Colonic mucosa (tissue), 4 donors: ENCODE data around the gene CAMK1D. TPM values are rescaled to one million over a fixed set of nuclear protein-coding genes. Genes with fewer than 3 reads are reported as not detected.

Source experiments
- DNase-seq: peaks from one replicate; pipeline ENCODE4 v3.0.0-alpha.2; 2020
- H3K27ac ChIP-seq: fragments of 200-600 bp; one replicate; pipeline ENCODE4 v1.8.0; 2021
- H3K27me3 ChIP-seq: fragments of 200-600 bp; one replicate; pipeline ENCODE4 v1.8.0; 2021
- H3K36me3 ChIP-seq: fragments of 200-600 bp; one replicate; pipeline ENCODE4 v1.8.0; 2021
- H3K4me1 ChIP-seq: fragments of 200-600 bp; one replicate; pipeline ENCODE4 v1.8.0; 2021; ENCODE audit warnings: mild to moderate bottlenecking
- H3K4me3 ChIP-seq: fragments of 200-600 bp; one replicate; pipeline ENCODE4 v1.8.0; 2021
- H3K9ac ChIP-seq, 2 donors: one replicate each; pipeline ENCODE4 v1.7.0; 2013; ENCODE audit warnings: control low read depth in 2 of 2, low read depth in 2 of 2, low read length in 2 of 2
- H3K9me3 ChIP-seq: fragments of 200-600 bp; one replicate; pipeline ENCODE4 v1.8.0; 2021
- CTCF ChIP-seq: fragments of 200-600 bp; IDR thresholded peaks from one replicate; pipeline ENCODE4 v1.8.0; 2022; ENCODE audit warnings: antibody characterized with exemption, mild to moderate bottlenecking
- intact Hi-C: fragments of 100-400 bp; cut with DNase I; formaldehyde crosslinking; loops from one replicate; pipeline ENCODE4 v1.14.1; 2022
- total RNA-seq, 2 donors: library from RNA; stranded (reverse); fragmentation: NEBNext Ultra II Directional in 1 of 2; extraction: Animal tissue kit (Norgen Biotek cat#: 25700) in 1 of 2; gene quantifications; one replicate each; pipeline ENCODE4 v1.2.1, GENCODE V29; 2021
- donor health status: healthy.
- donor health status: DM: no; HTN: no; CAD: no.
- donor health status: DM: no; HTN: no; CAD: no.

The CAMK1D gene
- total RNA-seq, 2 donors from 2014 or later, result 21.3 to 29.7 TPM

DNA sequence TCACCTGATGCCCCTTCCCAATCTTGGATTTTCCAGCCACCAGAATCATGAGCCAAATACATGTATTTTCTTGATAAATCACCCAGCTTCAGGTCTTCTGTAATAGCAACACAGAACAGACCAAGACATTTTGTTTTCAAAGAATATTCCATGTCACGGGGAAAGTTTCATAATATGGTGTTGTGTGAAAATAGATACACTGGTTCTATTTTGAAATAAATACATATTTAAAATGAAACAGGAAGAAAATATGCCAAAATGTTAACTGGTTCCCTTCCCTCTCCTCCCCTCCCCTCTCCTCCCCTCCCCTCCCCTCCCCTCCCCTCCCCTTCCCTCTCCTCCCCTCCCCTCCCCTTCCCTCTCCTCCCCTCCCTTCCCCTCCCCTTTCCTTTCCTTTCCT is 30.3 kb upstream of the CAMK1D start:
- no peaks in the 10 kb centered on the region for H3K9me3 ChIP-seq
- H3K36me3 ChIP-seq, result no peaks in the 10 kb centered on the region
- H3K27ac ChIP-seq, result no peak overlapping the region
- no peak for DNase-seq
- TF ChIP-seq CTCF, result no peak
- no peaks in the 10 kb centered on the region for H3K27me3 ChIP-seq
- intact Hi-C loops, result no loop called here
- H3K4me1 ChIP-seq, result no peaks in the 10 kb centered on the region
- no peak overlapping the region for H3K4me3 ChIP-seq
- no peak overlapping the region for H3K9ac ChIP-seq

DNA sequence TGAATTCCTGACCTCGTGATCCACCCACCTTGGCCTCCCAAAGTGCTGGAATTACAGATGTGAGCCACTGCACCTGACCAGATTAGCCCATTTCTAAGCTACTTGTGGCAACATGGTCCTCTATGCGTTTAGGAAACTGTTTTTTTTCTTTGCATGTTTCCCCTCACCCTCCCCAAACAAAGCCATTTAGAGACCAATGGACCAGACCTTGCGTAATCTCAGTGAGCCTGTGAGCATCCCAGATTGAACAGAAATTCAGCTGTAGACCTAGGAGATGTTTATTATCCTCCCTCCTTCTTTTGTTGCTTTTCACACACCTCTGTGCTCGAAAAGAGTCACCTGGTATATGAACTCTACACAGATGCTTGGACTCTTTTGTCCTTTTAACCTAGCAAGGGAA is 28.5 kb upstream of the CAMK1D start:
- Histone ChIP-seq H3K9ac (no peak overlapping the region), H3K36me3 (no peaks in the 10 kb centered on the region), H3K27me3 (no peaks in the 10 kb centered on the region), H3K9me3 (no peaks in the 10 kb centered on the region), H3K27ac (no peak overlapping the region), H3K4me3 (no peak overlapping the region), H3K4me1 (no peaks in the 10 kb centered on the region)
- DNase-seq, result no peak
- TF ChIP-seq CTCF, result no peak
- intact Hi-C loops, result no loop called here

DNA sequence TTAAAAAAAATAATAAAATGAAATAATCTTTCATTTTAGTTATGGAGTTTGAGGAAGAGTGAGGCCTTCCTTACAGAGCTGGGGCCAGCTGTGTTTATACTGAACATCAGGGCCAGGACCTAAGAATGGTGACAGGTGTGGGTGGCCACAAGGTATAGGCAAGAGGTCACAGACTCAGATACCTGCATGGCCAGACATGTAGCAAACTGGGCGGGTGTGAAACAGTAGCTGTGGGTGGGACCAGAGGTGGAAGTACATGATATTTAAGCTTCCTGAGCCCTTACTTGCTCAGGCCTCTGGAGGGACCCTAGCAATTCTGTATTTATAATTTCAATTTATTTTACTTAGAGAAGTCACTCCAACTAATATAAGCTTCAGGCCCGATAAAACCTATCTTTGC is 27.7 kb upstream of the CAMK1D start:
- Histone ChIP-seq H3K4me3 (no peak overlapping the region), H3K9ac (no peak overlapping the region), H3K27ac (no peak overlapping the region), H3K36me3 (no peaks in the 10 kb centered on the region), H3K27me3 (no peaks in the 10 kb centered on the region), H3K9me3 (no peaks in the 10 kb centered on the region), H3K4me1 (no peaks in the 10 kb centered on the region)
- no peak for DNase-seq
- TF ChIP-seq CTCF, result no peak
- intact Hi-C loops, result no loop called here

DNA sequence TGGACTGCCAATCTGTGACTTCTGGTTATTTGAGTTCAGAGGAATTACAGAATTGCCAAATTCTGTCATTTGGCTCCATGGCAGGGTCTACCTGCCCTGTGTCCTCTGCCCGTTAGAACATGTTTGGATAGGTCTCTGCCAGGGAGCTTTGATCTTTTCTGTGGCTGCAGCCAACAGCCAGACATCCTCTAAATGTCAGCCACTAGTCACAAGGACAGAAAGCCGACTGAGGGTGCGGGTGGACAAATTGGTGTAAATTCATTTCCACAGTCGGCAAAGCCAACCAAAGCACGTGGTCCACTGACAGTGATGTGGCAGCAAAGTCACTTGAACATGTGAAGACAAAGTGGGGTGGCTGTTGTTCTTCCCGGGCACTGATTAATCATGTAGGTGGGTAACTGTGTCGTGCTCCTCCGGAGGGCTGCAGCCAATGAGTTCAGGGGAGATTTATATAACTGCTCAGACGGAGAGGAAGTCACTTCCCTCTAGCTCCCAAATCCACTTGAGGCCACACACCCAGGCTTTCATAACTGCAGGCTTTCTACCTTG is 26.7 kb upstream of the CAMK1D start:
- DNase-seq, result no peak
- TF ChIP-seq CTCF, result no peak
- H3K4me3 ChIP-seq, result no peak overlapping the region
- no peaks in the 10 kb centered on the region for H3K27me3 ChIP-seq
- H3K9ac ChIP-seq, result no peak overlapping the region
- H3K27ac ChIP-seq, result no peak overlapping the region
- intact Hi-C loops, result no loop called here
- no peaks in the 10 kb centered on the region for H3K36me3 ChIP-seq
- no peaks in the 10 kb centered on the region for H3K4me1 ChIP-seq
- no peaks in the 10 kb centered on the region for H3K9me3 ChIP-seq

DNA sequence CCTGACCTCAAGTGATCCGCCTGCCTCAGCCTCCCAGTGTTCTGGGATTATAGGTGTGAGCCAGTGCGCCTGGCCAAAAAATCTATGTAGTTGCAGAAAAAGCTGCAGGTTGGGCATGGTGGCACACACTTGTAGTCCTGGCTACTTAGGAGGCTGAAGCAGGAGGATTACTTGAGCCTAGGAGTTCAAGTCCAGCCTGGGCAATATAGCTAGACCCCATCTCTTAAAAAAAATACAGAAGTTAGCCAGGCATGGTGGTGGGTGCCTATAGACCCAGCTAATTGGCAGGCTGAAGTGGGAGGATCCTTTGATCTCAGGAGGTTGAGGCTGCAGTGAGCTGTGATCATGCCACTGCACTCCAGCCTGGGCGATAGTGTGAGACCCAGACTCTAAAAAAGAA is 24.8 kb upstream of the CAMK1D start:
- H3K36me3 ChIP-seq, result no peaks in the 10 kb centered on the region
- no peaks in the 10 kb centered on the region for H3K9me3 ChIP-seq
- TF ChIP-seq CTCF, result no peak
- DNase-seq, result no peak
- no peak overlapping the region for H3K4me3 ChIP-seq
- no peaks in the 10 kb centered on the region for H3K27me3 ChIP-seq
- H3K4me1 ChIP-seq, result no peaks in the 10 kb centered on the region
- H3K27ac ChIP-seq, result no peak overlapping the region
- intact Hi-C loops, result no loop called here
- H3K9ac ChIP-seq, result no peak overlapping the region
